Uterine smooth muscle cell (primary cell): Measurements from ENCODE around the gene SPRR2B. TPM values are rescaled to one million over a fixed set of nuclear protein-coding genes. Genes with fewer than 3 reads are reported as not detected.

Source experiments
- total RNA-seq: library from RNA; depleted of rRNA; stranded (reverse); fragments of >200 nt; gene quantifications from 2 replicates; pipeline ENCODE4 v1.2.3, GENCODE V29; 2014

Gene SPRR2B
- not detected in 2 replicates for total RNA-seq

GRCh38 chr1:153071511-153071910 lies at the start of gene SPRR2B:
TSS of gene SPRR2B (minus strand) at chr1:153071611. CDS start at chr1:153070839, 772 bp downstream.

GRCh38 chr1:153113416-153113815 lies 42.0 kb upstream of the SPRR2B start, which contains the start of gene SPRR2F:
TSS of gene SPRR2F (minus strand) at chr1:153113516. CDS start at chr1:153112733, 783 bp downstream.

GRCh38 chr1:153094426-153094825 lies 23.0 kb upstream of the SPRR2B start, which contains the start of gene SPRR2E:
TSS of gene SPRR2E (minus strand) at chr1:153094526. CDS start at chr1:153093751, 775 bp downstream.

DNA sequence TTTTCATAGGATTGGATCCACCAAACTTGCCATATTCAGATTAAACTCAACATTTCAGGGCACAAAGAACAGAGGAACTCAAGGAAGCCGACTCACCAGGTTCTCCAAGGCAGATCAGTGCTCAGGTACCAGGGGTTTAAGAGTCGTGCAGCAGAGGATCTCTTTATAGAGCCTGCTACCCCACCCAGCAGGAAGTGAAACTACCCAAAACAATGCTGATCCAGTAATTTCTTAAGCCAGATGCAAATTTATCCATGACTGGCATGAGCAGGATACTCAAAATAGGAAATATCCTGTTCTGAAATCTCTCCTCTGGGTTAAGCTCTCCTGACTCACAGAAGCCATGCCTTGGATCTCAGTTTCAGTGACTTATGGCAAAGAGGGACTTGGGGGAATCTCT lies 14.0 kb downstream of the SPRR2B start, which contains the start of gene SPRR2A:
SPRR2A (minus strand) TSS at position 138 of the 400 bp plus-strand sequence. CDS start 777 bp downstream, outside the sequence.

GRCh38 chr1:153040950-153041631 lies 30.3 kb downstream of the SPRR2B start, which contains the start of gene SPRR2D:
TSS of gene SPRR2D (minus strand) at chr1:153041120. CDS start at chr1:153040346, 774 bp downstream.

GRCh38 chr1:153030895-153031294 lies 40.5 kb downstream of the SPRR2B start, which contains the start of gene SPRR1B:
TSS of gene SPRR1B (plus strand) at chr1:153031203. CDS start at chr1:153032346, 1,143 bp downstream.

Other genes starting within 250 kb of the SPRR2B start
- gene LCE1A, start 244.1 kb downstream of the SPRR2B start, total RNA-seq: not detected in 2 replicates
- gene LCE6A, start 228.8 kb downstream of the SPRR2B start, total RNA-seq: not detected in 2 replicates
- not detected in 2 replicates for gene LCE7A, start 211.6 kb downstream of the SPRR2B start, total RNA-seq
- 0.11 TPM in 1 of 2 replicates, not detected in the other for gene SMCP, start 193.3 kb downstream of the SPRR2B start, total RNA-seq
- 0.37 and 1.7 TPM in 2 replicates for gene IVL, start 163.1 kb downstream of the SPRR2B start, total RNA-seq
- gene SPRR5, start 124.4 kb downstream of the SPRR2B start, total RNA-seq: not detected in 2 replicates
- gene SPRR4, start 101.0 kb downstream of the SPRR2B start, total RNA-seq: not detected in 2 replicates
- gene SPRR1A, start 87.5 kb downstream of the SPRR2B start, total RNA-seq: not detected in 2 replicates
- gene SPRR3, start 69.9 kb downstream of the SPRR2B start, total RNA-seq: not detected in 2 replicates
- not detected in 2 replicates for gene SPRR1B, start 40.4 kb downstream of the SPRR2B start, total RNA-seq
- not detected in 2 replicates for gene SPRR2D, start 30.5 kb downstream of the SPRR2B start, total RNA-seq
- not detected in 2 replicates for gene SPRR2A, start 14.1 kb downstream of the SPRR2B start, total RNA-seq
- not detected in 2 replicates for gene SPRR2E, start 22.9 kb upstream of the SPRR2B start, total RNA-seq
- gene SPRR2F, start 41.9 kb upstream of the SPRR2B start, total RNA-seq: not detected in 2 replicates
- gene SPRR2G, start 79.3 kb upstream of the SPRR2B start, total RNA-seq: not detected in 2 replicates
- gene LELP1, start 131.8 kb upstream of the SPRR2B start, total RNA-seq: not detected in 2 replicates
- 0.12 and 1.2 TPM in 2 replicates for gene PRR9, start 146.0 kb upstream of the SPRR2B start, total RNA-seq
- not detected in 2 replicates for gene LORICRIN, start 188.1 kb upstream of the SPRR2B start, total RNA-seq
- not detected in 2 replicates for gene PGLYRP3, start 241.3 kb upstream of the SPRR2B start, total RNA-seq